HepG2 (cell line): ENCODE results near the gene SCARF1. TPM values are rescaled to one million over a fixed set of nuclear protein-coding genes. Genes with fewer than 3 reads are reported as not detected.

ENCODE experiments used
- ATRX ChIP-seq: sonication (generic); formaldehyde crosslinking; IDR thresholded peaks from 2 replicates; pipeline ENCODE4 v1.4.0; 2020; ENCODE audit warnings: missing genetic modification reagents, borderline replicate concordance
- CC2D1A ChIP-seq: sonication (generic); formaldehyde crosslinking; IDR thresholded peaks from 2 replicates; pipeline ENCODE4 v1.8.1; 2023; ENCODE audit warnings: mild to moderate bottlenecking, missing genetic modification reagents
- EZH2 ChIP-seq: conservative IDR thresholded peaks from 2 replicates; pipeline ENCODE4 v1.6.1; 2012; ENCODE audit warnings: mild to moderate bottlenecking, low read depth, low read length, moderate library complexity
- FOXO1 ChIP-seq: sonication (generic); formaldehyde crosslinking; IDR thresholded peaks from 2 replicates; pipeline ENCODE4 v1.4.0; 2020; ENCODE audit warnings: missing genetic modification reagents
- MAFK ChIP-seq, 2 experiments: IDR thresholded peaks in 1 of 2; conservative IDR thresholded peaks in 1 of 2; 2 replicates each; pipeline ENCODE4 v1.6.1; 2011; ENCODE audit warnings: improper control_type of control experiment in 2 of 2, low read length in 2 of 2
- MAZ ChIP-seq, 2 experiments: sonication (generic) in 1 of 2; formaldehyde crosslinking in 1 of 2; IDR thresholded peaks; 2 replicates each; pipeline versions ENCODE4 v1.5.0 to v1.6.1; 2012 to 2020; ENCODE audit warnings: low read depth in 2 of 2, mild to moderate bottlenecking in 2 of 2, borderline replicate concordance in 1 of 2, improper control_type of control experiment in 1 of 2, low read length in 1 of 2, missing genetic modification reagents in 1 of 2, moderate library complexity in 1 of 2
- STAG1 ChIP-seq: sonication (generic); formaldehyde crosslinking; IDR thresholded peaks from 2 replicates; pipeline ENCODE4 v1.4.0; 2020; ENCODE audit warnings: missing genetic modification reagents
- ZBTB21 ChIP-seq: sonication (generic); formaldehyde crosslinking; IDR thresholded peaks from 2 replicates; pipeline ENCODE4 v1.4.0; 2020; ENCODE audit warnings: missing genetic modification reagents
- ZBTB39 ChIP-seq: sonication (generic); formaldehyde crosslinking; IDR thresholded peaks from 2 replicates; pipeline ENCODE4 v1.5.0; 2020; ENCODE audit warnings: missing genetic modification reagents
- ZFX ChIP-seq: sonication (generic); formaldehyde crosslinking; IDR thresholded peaks from 2 replicates; pipeline ENCODE4 v1.4.0; 2020; ENCODE audit warnings: mild to moderate bottlenecking, low read depth, missing genetic modification reagents, moderate library complexity
- ZNF451 ChIP-seq: sonication (generic); formaldehyde crosslinking; IDR thresholded peaks from 2 replicates; pipeline ENCODE4 v1.5.0; 2020; ENCODE audit warnings: mild to moderate bottlenecking, missing genetic modification reagents
- ZNF510 ChIP-seq: sonication (generic); formaldehyde crosslinking; IDR thresholded peaks from 2 replicates; pipeline ENCODE4 v1.4.0; 2020; ENCODE audit warnings: low read depth, mild to moderate bottlenecking, missing genetic modification reagents
- ZNF570 ChIP-seq: sonication (generic); formaldehyde crosslinking; IDR thresholded peaks from 2 replicates; pipeline ENCODE4 v1.4.0; 2020; ENCODE audit warnings: mild to moderate bottlenecking, missing genetic modification reagents, borderline replicate concordance
- ZNF781 ChIP-seq: sonication (generic); formaldehyde crosslinking; IDR thresholded peaks from 2 replicates; pipeline ENCODE4 v1.5.1; 2020; ENCODE audit warnings: borderline replicate concordance, mild to moderate bottlenecking, missing genetic modification reagents; ENCODE audit errors: not compliant biosample characterization
- ZNF841 ChIP-seq: sonication (generic); formaldehyde crosslinking; IDR thresholded peaks from 2 replicates; pipeline ENCODE4 v1.8.1; 2023; ENCODE audit warnings: missing genetic modification reagents, borderline replicate concordance
- polyA plus RNA-seq, 8 experiments: library from polyadenylated mRNA; depleted of rRNA in 3 of 8; stranded (reverse) in 7 of 8; unstranded in 1 of 8; fragments of >200 nt; fragmentation: Illumina TruSeq in 4 of 8; extraction: Trizol in 4 of 8; gene quantifications; 2 replicates each; pipeline versions ENCODE4 v1.2.1 to v1.2.3, GENCODE V29; 2011 to 2016; ENCODE audit warnings: low read depth in 4 of 8, missing spikeins in 1 of 8, mixed read lengths in 1 of 8; ENCODE audit not compliant: insufficient read depth in 1 of 8
- total RNA-seq, 5 experiments: library from RNA; depleted of rRNA; stranded (reverse); fragments of >200 nt; fragmentation: Illumina TruSeq; extraction: Trizol; gene quantifications; 2 replicates each; pipeline ENCODE4 v1.2.3, GENCODE V29; 2016; ENCODE audit warnings: low read depth in 1 of 5
- TF ChIP-seq, protein P1 (sequence below): IDR thresholded peaks from 2 replicates; pipeline ENCODE4 v1.6.1; 2016; ENCODE audit warnings: mild to moderate bottlenecking
- TF ChIP-seq, protein P2 (sequence below): sonication (generic); formaldehyde crosslinking; IDR thresholded peaks from 2 replicates; pipeline ENCODE4 v1.5.1; 2020; ENCODE audit warnings: mild to moderate bottlenecking, missing genetic modification reagents, borderline replicate concordance
- TF ChIP-seq, protein P3 (sequence below): sonication (generic); formaldehyde crosslinking; IDR thresholded peaks from 2 replicates; pipeline ENCODE4 v1.5.1; 2020; ENCODE audit warnings: missing genetic modification reagents, mild to moderate bottlenecking, borderline replicate concordance

SCARF1 gene
- total and polyA plus RNA-seq, 2 of the 13 experiments (the other 11 are each of a cell fraction or from before 2014, with no cell fraction given), result 0.24 to 0.71 TPM

- TF ChIP-seq, protein P1, sequence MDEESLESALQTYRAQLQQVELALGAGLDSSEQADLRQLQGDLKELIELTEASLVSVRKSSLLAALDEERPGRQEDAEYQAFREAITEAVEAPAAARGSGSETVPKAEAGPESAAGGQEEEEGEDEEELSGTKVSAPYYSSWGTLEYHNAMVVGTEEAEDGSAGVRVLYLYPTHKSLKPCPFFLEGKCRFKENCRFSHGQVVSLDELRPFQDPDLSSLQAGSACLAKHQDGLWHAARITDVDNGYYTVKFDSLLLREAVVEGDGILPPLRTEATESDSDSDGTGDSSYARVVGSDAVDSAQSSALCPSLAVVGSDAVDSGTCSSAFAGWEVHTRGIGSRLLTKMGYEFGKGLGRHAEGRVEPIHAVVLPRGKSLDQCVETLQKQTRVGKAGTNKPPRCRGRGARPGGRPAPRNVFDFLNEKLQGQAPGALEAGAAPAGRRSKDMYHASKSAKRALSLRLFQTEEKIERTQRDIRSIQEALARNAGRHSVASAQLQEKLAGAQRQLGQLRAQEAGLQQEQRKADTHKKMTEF (CRISPR knock-in tag), result peak; percentile 69; the same call in 1 of the 2 replicates
- TF ChIP-seq STAG1 (CRISPR knock-in tag) (no peak), ZNF570 (CRISPR knock-in tag) (no peak), FOXO1 (CRISPR knock-in tag) (no peak; the same call in 1 of the 2 replicates), ZNF781 (no peak), ZNF841 (CRISPR knock-in tag) (no peak), MAFK (conservative IDR thresholded peaks at IDR 0.05 in 1 of 2, IDR thresholded peaks at IDR 0.05 in 1 of 2; ENCODE audit: low read length in 2 of 2) (no peak), ZBTB21 (peak; percentile 46; the same call in 1 of the 2 replicates), CC2D1A (CRISPR knock-in tag) (no peak), ZFX (CRISPR knock-in tag) (peak; percentile 73), ZBTB39 (CRISPR knock-in tag) (no peak), ATRX (CRISPR knock-in tag) (no peak), MAZ (IDR thresholded peaks at IDR 0.05; ENCODE audit: borderline replicate concordance, low read depth, low read length) (no peak), MAZ (CRISPR knock-in tag; IDR thresholded peaks at IDR 0.05; ENCODE audit: low read depth) (no peak), ZNF510 (CRISPR knock-in tag) (peak; percentile 25; the same call in 1 of the 2 replicates), ZNF451 (CRISPR knock-in tag) (no peak), EZH2 (no peak)
- TF ChIP-seq, protein P2, sequence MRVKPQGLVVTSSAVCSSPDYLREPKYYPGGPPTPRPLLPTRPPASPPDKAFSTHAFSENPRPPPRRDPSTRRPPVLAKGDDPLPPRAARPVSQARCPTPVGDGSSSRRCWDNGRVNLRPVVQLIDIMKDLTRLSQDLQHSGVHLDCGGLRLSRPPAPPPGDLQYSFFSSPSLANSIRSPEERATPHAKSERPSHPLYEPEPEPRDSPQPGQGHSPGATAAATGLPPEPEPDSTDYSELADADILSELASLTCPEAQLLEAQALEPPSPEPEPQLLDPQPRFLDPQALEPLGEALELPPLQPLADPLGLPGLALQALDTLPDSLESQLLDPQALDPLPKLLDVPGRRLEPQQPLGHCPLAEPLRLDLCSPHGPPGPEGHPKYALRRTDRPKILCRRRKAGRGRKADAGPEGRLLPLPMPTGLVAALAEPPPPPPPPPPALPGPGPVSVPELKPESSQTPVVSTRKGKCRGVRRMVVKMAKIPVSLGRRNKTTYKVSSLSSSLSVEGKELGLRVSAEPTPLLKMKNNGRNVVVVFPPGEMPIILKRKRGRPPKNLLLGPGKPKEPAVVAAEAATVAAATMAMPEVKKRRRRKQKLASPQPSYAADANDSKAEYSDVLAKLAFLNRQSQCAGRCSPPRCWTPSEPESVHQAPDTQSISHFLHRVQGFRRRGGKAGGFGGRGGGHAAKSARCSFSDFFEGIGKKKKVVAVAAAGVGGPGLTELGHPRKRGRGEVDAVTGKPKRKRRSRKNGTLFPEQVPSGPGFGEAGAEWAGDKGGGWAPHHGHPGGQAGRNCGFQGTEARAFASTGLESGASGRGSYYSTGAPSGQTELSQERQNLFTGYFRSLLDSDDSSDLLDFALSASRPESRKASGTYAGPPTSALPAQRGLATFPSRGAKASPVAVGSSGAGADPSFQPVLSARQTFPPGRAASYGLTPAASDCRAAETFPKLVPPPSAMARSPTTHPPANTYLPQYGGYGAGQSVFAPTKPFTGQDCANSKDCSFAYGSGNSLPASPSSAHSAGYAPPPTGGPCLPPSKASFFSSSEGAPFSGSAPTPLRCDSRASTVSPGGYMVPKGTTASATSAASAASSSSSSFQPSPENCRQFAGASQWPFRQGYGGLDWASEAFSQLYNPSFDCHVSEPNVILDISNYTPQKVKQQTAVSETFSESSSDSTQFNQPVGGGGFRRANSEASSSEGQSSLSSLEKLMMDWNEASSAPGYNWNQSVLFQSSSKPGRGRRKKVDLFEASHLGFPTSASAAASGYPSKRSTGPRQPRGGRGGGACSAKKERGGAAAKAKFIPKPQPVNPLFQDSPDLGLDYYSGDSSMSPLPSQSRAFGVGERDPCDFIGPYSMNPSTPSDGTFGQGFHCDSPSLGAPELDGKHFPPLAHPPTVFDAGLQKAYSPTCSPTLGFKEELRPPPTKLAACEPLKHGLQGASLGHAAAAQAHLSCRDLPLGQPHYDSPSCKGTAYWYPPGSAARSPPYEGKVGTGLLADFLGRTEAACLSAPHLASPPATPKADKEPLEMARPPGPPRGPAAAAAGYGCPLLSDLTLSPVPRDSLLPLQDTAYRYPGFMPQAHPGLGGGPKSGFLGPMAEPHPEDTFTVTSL (CRISPR knock-in tag), result no peak
- TF ChIP-seq, protein P3, sequence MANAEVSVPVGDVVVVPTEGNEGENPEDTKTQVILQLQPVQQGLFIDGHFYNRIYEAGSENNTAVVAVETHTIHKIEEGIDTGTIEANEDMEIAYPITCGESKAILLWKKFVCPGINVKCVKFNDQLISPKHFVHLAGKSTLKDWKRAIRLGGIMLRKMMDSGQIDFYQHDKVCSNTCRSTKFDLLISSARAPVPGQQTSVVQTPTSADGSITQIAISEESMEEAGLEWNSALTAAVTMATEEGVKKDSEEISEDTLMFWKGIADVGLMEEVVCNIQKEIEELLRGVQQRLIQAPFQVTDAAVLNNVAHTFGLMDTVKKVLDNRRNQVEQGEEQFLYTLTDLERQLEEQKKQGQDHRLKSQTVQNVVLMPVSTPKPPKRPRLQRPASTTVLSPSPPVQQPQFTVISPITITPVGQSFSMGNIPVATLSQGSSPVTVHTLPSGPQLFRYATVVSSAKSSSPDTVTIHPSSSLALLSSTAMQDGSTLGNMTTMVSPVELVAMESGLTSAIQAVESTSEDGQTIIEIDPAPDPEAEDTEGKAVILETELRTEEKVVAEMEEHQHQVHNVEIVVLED (CRISPR knock-in tag), result no peak
These were observed 4.4 kb upstream of the SCARF1 start, which contains the start of gene RILP (continued) for GRCh38 chr17:1649844-1650501.
